Lower lobe of right lung (tissue), 2 donors: ENCODE measurements around the gene ATG101. TPM values are rescaled to one million over a fixed set of nuclear protein-coding genes. Genes with fewer than 3 reads are reported as not detected.
"Not testable (repeated sequence)": the region's sequence is repeated elsewhere in the genome, so short reads cannot be mapped to it uniquely, and the experiment has no call there.

Experiments
- ATAC-seq, 2 donors: fragments of 200-7000 bp; cut with Tn5 transposase; one replicate each; pipeline ENCODE4 v1.9.1; 2020 to 2022; ENCODE audit warnings: mild to moderate bottlenecking in 2 of 2, moderate library complexity in 2 of 2
- DNase-seq: peaks from one replicate; pipeline ENCODE4 v3.0.0-alpha.2; 2020
- H3K27ac ChIP-seq: fragments of 200-600 bp; one replicate; pipeline ENCODE4 v1.8.0; 2022
- H3K27me3 ChIP-seq: fragments of 200-600 bp; one replicate; pipeline ENCODE4 v1.8.0; 2022; ENCODE audit warnings: low read depth
- H3K36me3 ChIP-seq: fragments of 200-600 bp; one replicate; pipeline ENCODE4 v1.8.0; 2022; ENCODE audit warnings: mild to moderate bottlenecking
- H3K4me1 ChIP-seq: fragments of 200-600 bp; one replicate; pipeline ENCODE4 v1.8.0; 2022
- H3K4me3 ChIP-seq: fragments of 200-600 bp; one replicate; pipeline ENCODE4 v1.8.0; 2022; ENCODE audit warnings: mild to moderate bottlenecking
- H3K9me3 ChIP-seq: fragments of 200-600 bp; one replicate; pipeline ENCODE4 v1.8.0; 2022
- intact Hi-C: fragments of 100-400 bp; cut with DNase I; formaldehyde crosslinking; loops from one replicate; pipeline ENCODE4 v1.11.0; 2022
- total RNA-seq: library from RNA; stranded (reverse); fragmentation: NEBNext Ultra II Directional; extraction: Animal tissue kit (Norgen Biotek cat#: 25700); gene quantifications from one replicate; pipeline ENCODE4 v1.2.1, GENCODE V29; 2021
- TF ChIP-seq, protein P1 (sequence below): fragments of 200-600 bp; IDR thresholded peaks from one replicate; pipeline ENCODE4 v1.8.0; 2022; ENCODE audit warnings: antibody characterized with exemption, mild to moderate bottlenecking
- donor health status: DM: no; HTN: yes; CAD: no; lungs with severe emphysema.

The ATG101 gene
- total RNA-seq, 1 donor from 2014 or later, result 31.8 TPM

DNA sequence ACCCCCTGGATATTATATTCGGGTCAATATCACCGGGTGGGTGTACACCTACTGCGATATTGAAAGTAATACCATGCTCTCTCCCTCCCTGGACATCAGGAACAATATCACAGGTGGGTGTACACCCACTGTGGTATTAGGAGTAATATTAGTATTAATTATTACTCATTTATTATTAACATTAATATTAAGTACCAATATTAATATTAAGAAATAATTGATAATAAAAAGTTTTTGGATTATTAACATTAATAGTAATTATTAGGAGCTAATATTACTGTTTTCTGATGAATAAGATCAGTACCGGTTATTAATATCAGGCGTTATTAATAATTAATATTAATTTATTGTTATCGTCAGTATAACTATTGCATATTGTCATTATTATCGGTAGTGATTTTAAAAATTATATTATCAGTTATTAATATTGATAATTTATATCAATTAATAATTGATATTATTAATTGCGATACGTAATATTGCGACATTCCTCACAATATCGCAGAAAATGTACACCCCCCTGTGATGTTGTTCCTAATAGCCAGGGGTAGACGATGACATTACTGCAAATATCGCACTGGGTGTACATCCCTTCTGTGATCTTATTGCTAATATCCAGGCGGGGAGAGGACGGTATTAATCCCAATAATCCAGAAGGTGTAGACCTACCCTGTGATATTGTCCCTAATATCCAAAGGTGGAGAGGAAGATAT, 26.7 kb downstream of the ATG101 start:
- no peak overlapping the region for H3K4me3 ChIP-seq
- H3K27me3 ChIP-seq, result peaks cover 6% of the 10 kb centered on the region
- ATAC-seq (no peak), DNase-seq (no peak)
- intact Hi-C loops, result no loop called here
- no peaks in the 10 kb centered on the region for H3K4me1 ChIP-seq
- no peaks in the 10 kb centered on the region for H3K36me3 ChIP-seq
- H3K9me3 ChIP-seq, result no peaks in the 10 kb centered on the region
- TF ChIP-seq, protein P1, sequence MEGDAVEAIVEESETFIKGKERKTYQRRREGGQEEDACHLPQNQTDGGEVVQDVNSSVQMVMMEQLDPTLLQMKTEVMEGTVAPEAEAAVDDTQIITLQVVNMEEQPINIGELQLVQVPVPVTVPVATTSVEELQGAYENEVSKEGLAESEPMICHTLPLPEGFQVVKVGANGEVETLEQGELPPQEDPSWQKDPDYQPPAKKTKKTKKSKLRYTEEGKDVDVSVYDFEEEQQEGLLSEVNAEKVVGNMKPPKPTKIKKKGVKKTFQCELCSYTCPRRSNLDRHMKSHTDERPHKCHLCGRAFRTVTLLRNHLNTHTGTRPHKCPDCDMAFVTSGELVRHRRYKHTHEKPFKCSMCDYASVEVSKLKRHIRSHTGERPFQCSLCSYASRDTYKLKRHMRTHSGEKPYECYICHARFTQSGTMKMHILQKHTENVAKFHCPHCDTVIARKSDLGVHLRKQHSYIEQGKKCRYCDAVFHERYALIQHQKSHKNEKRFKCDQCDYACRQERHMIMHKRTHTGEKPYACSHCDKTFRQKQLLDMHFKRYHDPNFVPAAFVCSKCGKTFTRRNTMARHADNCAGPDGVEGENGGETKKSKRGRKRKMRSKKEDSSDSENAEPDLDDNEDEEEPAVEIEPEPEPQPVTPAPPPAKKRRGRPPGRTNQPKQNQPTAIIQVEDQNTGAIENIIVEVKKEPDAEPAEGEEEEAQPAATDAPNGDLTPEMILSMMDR, result no peak
- H3K27ac ChIP-seq, result no peak overlapping the region

DNA sequence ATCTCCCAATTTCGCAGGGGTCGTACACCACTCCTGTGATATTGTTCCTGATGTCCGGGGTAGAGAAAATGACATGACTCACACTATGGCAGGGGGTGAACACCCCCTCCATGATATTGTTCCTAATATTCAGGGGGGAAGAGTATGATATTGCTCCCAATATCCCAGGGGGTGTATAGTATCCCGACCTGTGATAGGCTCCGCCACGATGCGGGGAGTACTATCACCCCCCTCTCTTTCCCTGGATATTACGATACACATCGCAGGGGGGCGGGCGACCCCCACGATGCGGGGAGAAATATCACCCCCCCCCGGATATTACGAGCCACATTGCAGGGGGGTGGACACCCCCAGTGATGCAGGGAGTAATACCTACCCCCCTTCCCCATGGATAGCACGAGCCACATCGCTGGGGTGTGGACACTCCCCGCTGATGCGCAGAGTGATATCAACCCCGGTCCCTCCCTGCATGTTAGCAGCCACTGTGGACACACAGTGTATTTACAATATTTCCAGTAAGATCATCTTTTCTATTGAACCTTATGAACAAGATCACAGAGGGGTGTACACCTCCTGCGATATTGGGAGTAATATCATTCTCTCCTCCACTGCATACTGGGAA, 27.4 kb downstream of the ATG101 start:
- Histone ChIP-seq H3K4me3 (no peak overlapping the region), H3K36me3 (no peaks in the 10 kb centered on the region), H3K9me3 (no peaks in the 10 kb centered on the region), H3K27ac (no peak overlapping the region), H3K4me1 (no peaks in the 10 kb centered on the region), H3K27me3 (peaks cover 6% of the 10 kb centered on the region)
- TF ChIP-seq, protein P1, result no peak
- DNase-seq (no peak), ATAC-seq (no peak)
- intact Hi-C loops, result no loop called here

DNA sequence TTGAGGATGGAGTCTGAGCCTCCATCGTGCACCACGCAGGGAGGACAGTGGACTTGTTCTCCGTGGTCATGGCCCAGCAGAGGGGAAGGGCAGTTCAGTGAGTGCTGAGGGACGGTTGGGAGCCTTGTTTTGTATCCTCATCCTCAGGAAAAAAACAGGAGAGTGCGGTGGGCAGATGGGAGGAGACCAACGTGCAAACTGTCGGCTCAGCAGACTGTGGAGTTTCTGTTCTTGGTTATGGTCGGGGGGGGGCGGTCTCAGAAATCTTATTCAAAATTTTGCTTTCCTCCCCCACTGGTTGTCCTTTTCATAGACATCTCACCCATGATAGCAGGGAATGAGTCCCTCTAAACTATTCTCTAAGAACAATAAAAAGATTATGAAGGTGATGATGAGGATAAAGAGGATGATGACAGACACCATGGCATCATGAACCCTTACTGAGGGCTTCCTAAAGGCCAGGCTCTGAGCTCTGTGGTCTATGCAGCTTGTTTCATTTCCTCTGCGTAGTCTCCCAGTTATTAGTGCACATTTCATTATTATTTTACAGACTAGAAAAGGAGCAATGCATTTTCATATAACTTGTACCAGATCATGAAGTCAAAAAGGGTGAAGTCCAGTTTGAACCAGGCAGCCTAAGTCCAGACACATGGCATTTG, 34.8 kb downstream of the ATG101 start:
- H3K4me3 ChIP-seq, H3K9me3 ChIP-seq, ATAC-seq, H3K36me3 ChIP-seq, H3K27me3 ChIP-seq, H3K4me1 ChIP-seq, DNase-seq, H3K27ac ChIP-seq, intact Hi-C loops: not testable (repeated sequence)

DNA sequence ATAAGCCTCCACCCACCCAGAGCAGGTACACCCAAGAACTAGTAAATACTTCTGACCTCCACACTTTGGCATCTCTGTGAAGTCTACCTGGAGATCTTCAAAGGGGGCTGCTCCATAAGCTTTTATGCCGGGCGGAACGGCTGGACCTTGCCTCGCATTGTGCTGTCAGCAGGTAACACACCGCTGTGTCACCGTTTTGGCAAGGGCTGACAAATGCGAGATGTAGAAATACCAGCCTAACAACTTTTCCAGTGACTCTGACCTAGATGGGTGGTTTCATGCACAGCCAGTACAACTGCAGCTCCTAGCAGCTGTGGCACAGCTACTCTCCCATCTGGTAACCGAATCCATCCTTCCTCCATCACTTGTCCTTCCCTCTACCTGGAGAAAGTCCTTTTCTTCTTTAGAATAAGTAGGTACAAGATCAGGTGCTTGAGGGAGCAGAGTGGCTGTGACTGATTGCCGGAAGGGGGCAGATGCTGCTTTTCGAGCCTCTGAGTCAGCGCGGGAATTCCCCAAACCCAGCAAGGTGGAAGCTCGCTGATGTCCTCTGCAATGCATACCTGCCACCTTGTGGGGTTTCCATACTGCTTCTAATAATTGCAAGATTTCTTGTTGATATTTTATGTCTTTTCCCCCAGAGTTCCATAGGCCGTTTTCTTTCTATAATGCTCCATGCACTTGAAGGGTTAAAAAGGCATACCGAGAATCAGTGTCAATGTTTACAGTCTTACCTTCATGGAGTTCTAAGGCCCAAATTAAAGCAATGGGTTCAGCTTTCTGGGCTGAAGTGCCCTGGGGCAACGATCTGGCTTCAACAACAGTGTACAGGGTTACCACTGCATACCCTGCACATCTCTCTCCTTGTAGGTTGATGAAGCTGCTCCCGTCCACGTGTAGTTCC, 46.7 kb downstream of the ATG101 start:
- peaks cover 10% of the 10 kb centered on the region for H3K4me1 ChIP-seq
- intact Hi-C loops, DNase-seq, H3K36me3 ChIP-seq, H3K4me3 ChIP-seq, H3K9me3 ChIP-seq, H3K27ac ChIP-seq, ATAC-seq, H3K27me3 ChIP-seq: not testable (repeated sequence)

DNA sequence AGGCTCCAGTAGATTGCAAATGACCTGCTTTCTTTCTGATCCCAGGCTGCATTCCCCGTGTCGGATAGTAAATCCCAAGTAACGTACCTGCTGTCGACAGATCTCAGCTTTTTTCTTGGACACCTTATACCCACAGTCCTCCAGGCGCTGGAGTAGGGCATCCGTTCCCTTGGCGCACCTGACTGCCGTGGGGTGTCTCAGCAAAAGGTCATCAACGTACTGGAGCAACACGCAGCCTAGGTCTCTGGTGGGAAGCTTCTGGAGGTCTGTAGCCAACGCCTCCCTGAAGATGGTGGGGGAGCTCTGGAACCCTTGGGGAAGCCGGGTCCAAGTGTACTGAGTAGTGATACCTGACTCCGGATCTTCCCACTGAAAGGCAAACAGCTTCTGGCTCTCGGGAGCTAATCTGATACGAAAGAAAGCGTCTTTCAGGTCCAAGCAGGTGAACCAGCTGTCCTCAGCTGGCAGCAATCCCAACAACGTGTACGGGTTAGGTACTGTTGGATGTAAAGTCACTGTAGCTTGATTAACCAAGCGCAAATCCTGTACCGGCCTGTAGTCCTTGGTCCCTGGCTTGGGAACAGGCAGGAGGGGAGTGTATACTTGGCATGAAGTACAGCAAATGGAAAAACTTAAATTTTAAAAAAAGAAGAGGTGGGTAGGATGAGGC, 48.2 kb downstream of the ATG101 start:
- H3K27me3 ChIP-seq, intact Hi-C loops, DNase-seq, H3K36me3 ChIP-seq, H3K27ac ChIP-seq, H3K9me3 ChIP-seq, ATAC-seq, H3K4me3 ChIP-seq: not testable (repeated sequence)
- peaks cover 10% of the 10 kb centered on the region for H3K4me1 ChIP-seq

DNA sequence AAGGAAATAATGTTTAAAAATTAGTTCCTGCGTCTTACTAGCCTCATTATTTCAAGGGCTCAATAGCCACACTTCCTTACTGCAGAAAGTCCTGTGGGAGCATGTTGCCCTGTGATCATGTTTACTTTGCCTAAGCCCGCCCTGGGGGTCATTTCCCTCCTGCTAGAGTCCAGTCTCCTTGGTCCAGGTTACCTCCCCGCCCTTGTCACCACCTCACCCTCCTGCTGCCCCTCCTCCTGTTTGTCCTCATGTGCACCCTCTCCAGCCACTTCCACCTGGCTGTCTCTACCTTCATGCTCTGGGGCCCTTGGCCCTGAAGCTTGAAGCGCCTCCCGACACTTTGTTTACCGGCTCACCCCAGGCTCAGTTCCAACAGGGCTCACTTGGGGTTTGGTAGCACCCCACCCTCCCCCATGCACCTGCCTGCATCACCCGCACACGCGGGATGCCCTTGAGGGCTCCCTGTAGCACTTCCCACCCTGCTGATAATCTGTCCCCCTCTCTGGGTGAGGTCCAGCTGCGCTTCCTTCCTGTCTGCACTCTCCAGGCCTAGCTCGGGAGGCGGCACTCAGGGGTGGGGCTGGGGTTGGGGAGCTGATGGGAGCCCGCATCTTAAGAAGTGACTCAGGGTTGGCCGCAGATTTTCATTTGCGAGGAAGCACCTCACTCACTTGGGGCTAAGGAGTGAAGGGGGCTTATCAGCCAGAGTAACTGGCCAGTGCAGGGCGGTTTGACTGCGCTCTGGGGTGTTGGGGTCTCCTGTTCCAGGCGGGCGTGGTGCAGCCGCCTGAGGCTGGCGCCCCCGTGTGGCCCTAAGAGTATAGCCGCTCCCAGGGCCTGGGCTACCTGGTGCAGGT, 49.8 kb downstream of the ATG101 start:
- TF ChIP-seq, protein P1, result peak; percentile 64
- H3K4me1 ChIP-seq, result peaks cover 13% of the 10 kb centered on the region
- peak; percentile 77 to 79 for ATAC-seq
- H3K4me3 ChIP-seq, result no peak overlapping the region
- peaks cover 6% of the 10 kb centered on the region for H3K27me3 ChIP-seq
- H3K27ac ChIP-seq, result no peak overlapping the region
- no peaks in the 10 kb centered on the region for H3K9me3 ChIP-seq
- DNase-seq, result no peak
- H3K36me3 ChIP-seq, result no peaks in the 10 kb centered on the region
- intact Hi-C loops, result no loop called here
